Type B pancreatic cell (in vitro differentiated cells): ENCODE results near the gene CFDP1. TPM values are rescaled to one million over a fixed set of nuclear protein-coding genes. Genes with fewer than 3 reads are reported as not detected.

Source experiments
- DNase-seq: peaks from one replicate; pipeline ENCODE4 v3.0.0; 2021; ENCODE audit warnings: mixed read lengths; ENCODE audit not compliant: unreplicated experiment; ENCODE audit errors: extremely low spot score
- H3K27ac Mint-ChIP-seq: 2 replicates; pipeline ENCODE4 v1.8.0; 2021; ENCODE audit warnings: mild to moderate bottlenecking, mixed read lengths
- H3K27me3 Mint-ChIP-seq: 2 replicates; pipeline ENCODE4 v1.8.0; 2021; ENCODE audit warnings: mixed read lengths
- H3K36me3 Mint-ChIP-seq: 2 replicates; pipeline ENCODE4 v1.8.0; 2021; ENCODE audit warnings: mixed read lengths
- H3K4me1 Mint-ChIP-seq: one replicate; pipeline ENCODE4 v1.8.0; 2021; ENCODE audit warnings: mixed read lengths; ENCODE audit not compliant: unreplicated experiment
- H3K4me3 Mint-ChIP-seq: 2 replicates; pipeline ENCODE4 v1.8.0; 2021; ENCODE audit warnings: mild to moderate bottlenecking, mixed read lengths
- H3K9me3 Mint-ChIP-seq: 2 replicates; pipeline ENCODE4 v1.8.0; 2021; ENCODE audit warnings: mixed read lengths
- total RNA-seq: library from RNA; stranded (reverse); gene quantifications from 2 replicates; pipeline ENCODE4 v1.2.1, GENCODE V29; 2021; ENCODE audit warnings: low replicate concordance
- TF ChIP-seq, protein P1 (sequence below): fragments of 200-600 bp; sonication (generic); conservative IDR thresholded peaks from 2 replicates; pipeline ENCODE4 v1.5.0; 2021; ENCODE audit warnings: antibody characterized with exemption, mild to moderate bottlenecking

CFDP1 gene
- total RNA-seq, 1 donor from 2014 or later = 84.9 TPM

GRCh38 chr16:75329943-75330342, 103.4 kb downstream of the CFDP1 start:
- H3K4me1 Mint-ChIP-seq = peaks cover 32% of the 10 kb centered on the region
- TF ChIP-seq, protein P1, sequence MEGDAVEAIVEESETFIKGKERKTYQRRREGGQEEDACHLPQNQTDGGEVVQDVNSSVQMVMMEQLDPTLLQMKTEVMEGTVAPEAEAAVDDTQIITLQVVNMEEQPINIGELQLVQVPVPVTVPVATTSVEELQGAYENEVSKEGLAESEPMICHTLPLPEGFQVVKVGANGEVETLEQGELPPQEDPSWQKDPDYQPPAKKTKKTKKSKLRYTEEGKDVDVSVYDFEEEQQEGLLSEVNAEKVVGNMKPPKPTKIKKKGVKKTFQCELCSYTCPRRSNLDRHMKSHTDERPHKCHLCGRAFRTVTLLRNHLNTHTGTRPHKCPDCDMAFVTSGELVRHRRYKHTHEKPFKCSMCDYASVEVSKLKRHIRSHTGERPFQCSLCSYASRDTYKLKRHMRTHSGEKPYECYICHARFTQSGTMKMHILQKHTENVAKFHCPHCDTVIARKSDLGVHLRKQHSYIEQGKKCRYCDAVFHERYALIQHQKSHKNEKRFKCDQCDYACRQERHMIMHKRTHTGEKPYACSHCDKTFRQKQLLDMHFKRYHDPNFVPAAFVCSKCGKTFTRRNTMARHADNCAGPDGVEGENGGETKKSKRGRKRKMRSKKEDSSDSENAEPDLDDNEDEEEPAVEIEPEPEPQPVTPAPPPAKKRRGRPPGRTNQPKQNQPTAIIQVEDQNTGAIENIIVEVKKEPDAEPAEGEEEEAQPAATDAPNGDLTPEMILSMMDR = no peak
- H3K4me3 Mint-ChIP-seq = no peak overlapping the region
- H3K9me3 Mint-ChIP-seq = no peaks in the 10 kb centered on the region
- H3K36me3 Mint-ChIP-seq = peaks cover 22% of the 10 kb centered on the region
- H3K27me3 Mint-ChIP-seq = no peaks in the 10 kb centered on the region
- no peak for DNase-seq
- no peak overlapping the region for H3K27ac Mint-ChIP-seq

DNA sequence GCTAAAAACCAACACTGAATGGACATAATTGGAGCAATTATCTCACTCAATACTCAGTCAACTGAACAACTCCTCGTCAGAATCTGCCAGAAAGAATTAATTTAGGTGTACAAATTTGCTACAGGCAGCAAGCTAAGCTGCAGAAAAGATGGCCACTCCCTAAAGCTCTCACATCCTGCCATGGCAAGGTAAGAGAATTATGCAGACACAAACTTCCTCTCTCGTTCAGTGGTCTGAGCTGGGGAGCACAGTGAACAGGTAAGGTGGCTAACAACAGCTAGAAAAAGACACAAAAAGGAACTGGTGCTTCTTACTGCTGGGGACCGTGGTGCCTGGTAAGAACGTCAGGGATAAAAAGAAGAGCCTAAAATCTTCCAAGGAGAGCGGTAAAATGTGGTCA, 107.0 kb downstream of the CFDP1 start:
- TF ChIP-seq, protein P1 = no peak
- H3K27me3 Mint-ChIP-seq = no peaks in the 10 kb centered on the region
- peaks cover 33% of the 10 kb centered on the region for H3K4me1 Mint-ChIP-seq
- no peak overlapping the region for H3K4me3 Mint-ChIP-seq
- DNase-seq = no peak
- no peak overlapping the region for H3K27ac Mint-ChIP-seq
- H3K9me3 Mint-ChIP-seq = no peaks in the 10 kb centered on the region
- peaks cover 13% of the 10 kb centered on the region for H3K36me3 Mint-ChIP-seq

GRCh38 chr16:75323933-75324332, 109.4 kb downstream of the CFDP1 start:
- DNase-seq = no peak
- H3K27ac Mint-ChIP-seq = peak overlapping the region; percentile 33
- peaks cover 33% of the 10 kb centered on the region for H3K4me1 Mint-ChIP-seq
- no peak overlapping the region for H3K4me3 Mint-ChIP-seq
- H3K36me3 Mint-ChIP-seq = peaks cover 12% of the 10 kb centered on the region
- H3K9me3 Mint-ChIP-seq = no peaks in the 10 kb centered on the region
- TF ChIP-seq, protein P1 = no peak
- no peaks in the 10 kb centered on the region for H3K27me3 Mint-ChIP-seq

DNA sequence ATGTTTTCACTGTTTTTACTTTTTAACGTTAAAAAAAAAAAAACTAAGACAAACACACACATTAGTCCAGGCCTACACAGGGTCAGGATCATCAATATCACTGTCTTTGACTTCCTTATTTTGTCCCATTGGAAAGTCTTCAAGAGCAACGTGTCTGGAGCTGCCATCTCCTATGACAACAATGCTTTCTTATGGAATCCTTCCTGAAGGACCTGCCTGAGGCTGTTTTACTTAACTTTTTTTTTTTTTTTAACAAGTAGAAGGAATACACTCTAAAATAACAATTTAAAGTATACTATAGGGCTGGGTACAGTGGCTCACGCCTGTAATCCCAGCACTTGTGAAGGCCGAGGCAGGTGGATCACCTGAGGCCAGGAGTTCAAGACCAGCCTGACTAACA, 110.1 kb downstream of the CFDP1 start:
- DNase-seq = no peak
- H3K36me3 Mint-ChIP-seq = peaks cover 12% of the 10 kb centered on the region
- H3K4me3 Mint-ChIP-seq = no peak overlapping the region
- peaks cover 33% of the 10 kb centered on the region for H3K4me1 Mint-ChIP-seq
- no peaks in the 10 kb centered on the region for H3K27me3 Mint-ChIP-seq
- no peak overlapping the region for H3K27ac Mint-ChIP-seq
- TF ChIP-seq, protein P1 = no peak
- no peaks in the 10 kb centered on the region for H3K9me3 Mint-ChIP-seq

- peaks cover 33% of the 10 kb centered on the region for H3K4me1 Mint-ChIP-seq
These were observed 110.6 kb downstream of the CFDP1 start for GRCh38 chr16:75322740-75323139.

More at GRCh38 chr16:75322740-75323139, 110.6 kb downstream of the CFDP1 start:
- no peaks in the 10 kb centered on the region for H3K9me3 Mint-ChIP-seq
- H3K4me3 Mint-ChIP-seq = no peak overlapping the region
- TF ChIP-seq, protein P1 = no peak
- H3K27ac Mint-ChIP-seq = no peak overlapping the region
- H3K36me3 Mint-ChIP-seq = peaks cover 12% of the 10 kb centered on the region
- no peaks in the 10 kb centered on the region for H3K27me3 Mint-ChIP-seq
- DNase-seq = no peak
